ENCODE results near the gene FLNC.
A peak's percentile ranks its signal among the peaks of the same experiment; 100 is the strongest.

The FLNC gene

GRCh38 chr7:128805225-128805624 is 25.0 kb upstream of the FLNC start:
- DNase-seq: peak; percentile 13

- no peak for DNase-seq
Measured at GRCh38 chr7:128807191-128807590, 23.0 kb upstream of the FLNC start.

GRCh38 chr7:128809363-128809762 is 20.8 kb upstream of the FLNC start:
- DNase-seq: peak; percentile 1

GRCh38 chr7:128810473-128810872 is 19.7 kb upstream of the FLNC start:
- peak; percentile 16 for DNase-seq

GRCh38 chr7:128810997-128811396 is 19.2 kb upstream of the FLNC start:
- DNase-seq: peak; percentile 5

- DNase-seq: peak; percentile 53
Measured at GRCh38 chr7:128811631-128812430, 18.4 kb upstream of the FLNC start.

- DNase-seq: peak; percentile 16
Measured at GRCh38 chr7:128812514-128813168, 17.6 kb upstream of the FLNC start.

GRCh38 chr7:128814499-128814898 is 15.7 kb upstream of the FLNC start:
- DNase-seq: no peak

GRCh38 chr7:128815289-128815942 is 14.8 kb upstream of the FLNC start:
- DNase-seq: no peak

- no peak for DNase-seq
Measured at GRCh38 chr7:128818694-128819093, 11.5 kb upstream of the FLNC start.

- DNase-seq: no peak
Measured at GRCh38 chr7:128821724-128822123, 8.5 kb upstream of the FLNC start.

GRCh38 chr7:128826512-128826911 is 3.7 kb upstream of the FLNC start:
- no peak for DNase-seq

GRCh38 chr7:128826916-128827247 is 3.3 kb upstream of the FLNC start:
- no peak for DNase-seq

- no peak for DNase-seq
Measured at GRCh38 chr7:128827248-128827958, 2.8 kb upstream of the FLNC start.

GRCh38 chr7:128827971-128828711 is 2.1 kb upstream of the FLNC start:
- DNase-seq: no peak

- no peak for DNase-seq
Measured at GRCh38 chr7:128829391-128830166, 627 bp upstream of the FLNC start.

- no peak for DNase-seq
Measured at GRCh38 chr7:128831178-128831993, 1.2 kb downstream of the FLNC start.

GRCh38 chr7:128831994-128832879 is 2.0 kb downstream of the FLNC start:
- no peak for DNase-seq

GRCh38 chr7:128832880-128833147 is 2.6 kb downstream of the FLNC start:
- no peak for DNase-seq

All from activated effector memory CD4-positive, alpha-beta T cell treated with anti-CD3 and anti-CD28 coated beads, Interleukin-2, amount 50 U/mL, for 16 hours (primary cell).